H1 (cell line): ENCODE data around the gene TMTC4. TPM values are rescaled to one million over a fixed set of nuclear protein-coding genes. Genes with fewer than 3 reads are reported as not detected.

Experiments
- CTCF ChIA-PET: fragments of 300-600 bp; sonication (Branson Sonifier 250); formaldehyde crosslinking; loops from one replicate; lab custom pipeline; 2021; ENCODE audit not compliant: partially characterized antibody; lab: Charles Lee
- POLR2A ChIA-PET: fragments of 300-600 bp; sonication (Branson Sonifier 250); formaldehyde crosslinking; loops from one replicate; lab custom pipeline; 2021; ENCODE audit warnings: inconsistent platforms; ENCODE audit not compliant: partially characterized antibody; lab: Charles Lee
- DNase-seq, 2 experiments: peaks; one replicate each; pipeline versions ENCODE4 v3.0.0 to v3.0.0-alpha.2; 2010 to 2022; ENCODE audit warnings: low spot score in 2 of 2, low read depth in 1 of 2, mixed read lengths in 1 of 2
- FAIRE-seq: peaks from 2 replicates; lab custom pipeline; 2011; peaks lifted over from hg19 to GRCh38; lab: Jason Lieb, UNC
- H2AFZ ChIP-seq: 2 replicates; pipeline ENCODE4 v1.8.1; 2012; ENCODE audit warnings: low read length, inconsistent platforms
- H2AK5ac ChIP-seq: 2 replicates; pipeline ENCODE4 v1.6.1; 2013; ENCODE audit warnings: low read depth, low read length
- H2BK120ac ChIP-seq: replicated peaks from 2 replicates; pipeline ENCODE3; 2013; ENCODE audit warnings: low read depth, low read length, inconsistent platforms
- H2BK12ac ChIP-seq: 2 replicates; pipeline ENCODE4 v1.6.1; 2013; ENCODE audit warnings: low read depth, low read length
- H2BK15ac ChIP-seq: 2 replicates; pipeline ENCODE4 v1.6.1; 2013; ENCODE audit warnings: low read length
- H2BK20ac ChIP-seq: 2 replicates; pipeline ENCODE4 v1.6.1; 2013; ENCODE audit warnings: low read length
- H2BK5ac ChIP-seq: 2 replicates; pipeline ENCODE4 v1.6.1; 2013; ENCODE audit warnings: low read depth, low read length
- H3K14ac ChIP-seq: 2 replicates; pipeline ENCODE4 v1.6.1; 2013; ENCODE audit warnings: inconsistent platforms; ENCODE audit not compliant: insufficient read length
- H3K18ac ChIP-seq: 2 replicates; pipeline ENCODE4 v1.6.1; 2013; ENCODE audit warnings: low read length; ENCODE audit errors: extremely low read depth
- H3K23ac ChIP-seq: 2 replicates; pipeline ENCODE4 v1.6.1; 2013; ENCODE audit warnings: inconsistent platforms; ENCODE audit not compliant: insufficient read length
- H3K23me2 ChIP-seq: 2 replicates; pipeline ENCODE4 v1.6.1; 2013; ENCODE audit warnings: low read depth, low read length
- H3K27ac ChIP-seq: 2 replicates; pipeline ENCODE4 v1.6.1; 2011; ENCODE audit warnings: low read depth, low read length, inconsistent platforms
- H3K27me3 ChIP-seq, 4 experiments: replicated peaks in 1 of 4; 1 replicate in 1 of 4; 2 replicates in 3 of 4; pipeline versions ENCODE4 v1.6.1 to v1.8.1; 2011 to 2013; ENCODE audit warnings: low read length in 3 of 4, mild to moderate bottlenecking in 3 of 4, inconsistent platforms in 2 of 4, mixed read lengths in 2 of 4, moderate library complexity in 1 of 4; ENCODE audit not compliant: control insufficient read depth in 3 of 4, insufficient read depth in 3 of 4; ENCODE audit errors: extremely low read depth in 1 of 4
- H3K36me3 ChIP-seq, 4 experiments: 2 replicates each; pipeline versions ENCODE4 v1.6.1 to v1.8.1; 2011 to 2013; ENCODE audit warnings: mild to moderate bottlenecking in 4 of 4, low read length in 3 of 4, moderate library complexity in 2 of 4, control low read depth in 1 of 4, inconsistent platforms in 1 of 4; ENCODE audit not compliant: insufficient read depth in 4 of 4, control insufficient read depth in 2 of 4
- H3K4ac ChIP-seq: replicated peaks from 2 replicates; pipeline ENCODE3; 2013; ENCODE audit warnings: low read length, low read depth, mixed read lengths, inconsistent platforms; ENCODE audit not compliant: insufficient read length
- H3K4me1 ChIP-seq, 4 experiments: replicated peaks in 1 of 4; 1 replicate in 1 of 4; 2 replicates in 3 of 4; pipeline versions ENCODE4 v1.6.1 to v1.8.1; 2011 to 2013; ENCODE audit warnings: low read length in 3 of 4, inconsistent platforms in 2 of 4, mixed read lengths in 1 of 4; ENCODE audit not compliant: insufficient read depth in 4 of 4, control insufficient read depth in 3 of 4
- H3K4me2 ChIP-seq, 2 experiments: 2 replicates each; pipeline versions ENCODE4 v1.6.1 to v1.8.1; 2011 to 2013; ENCODE audit warnings: low read depth in 2 of 2, low read length in 2 of 2, control low read depth in 1 of 2, inconsistent platforms in 1 of 2, mild to moderate bottlenecking in 1 of 2; ENCODE audit not compliant: insufficient read depth in 1 of 2
- H3K4me3 ChIP-seq, 4 experiments: fragments of 200-600, 300-600 bp in 1 of 4; sonication (generic), shearing (Covaris generic), sonication (Bioruptor Twin) in 1 of 4; 2 replicates each; pipeline versions ENCODE4 v1.5.1 to v1.8.1; 2011 to 2016; ENCODE audit warnings: low read length in 4 of 4, low read depth in 3 of 4, control low read depth in 2 of 4, inconsistent platforms in 2 of 4, mild to moderate bottlenecking in 2 of 4, mixed read lengths in 1 of 4, moderate library complexity in 1 of 4; ENCODE audit not compliant: insufficient read depth in 2 of 4; ENCODE audit errors: extremely low read depth in 1 of 4
- H3K56ac ChIP-seq: replicated peaks from 2 replicates; pipeline ENCODE3; 2013; ENCODE audit warnings: low read depth, mild to moderate bottlenecking, mixed read lengths, low read length, inconsistent platforms; ENCODE audit not compliant: insufficient read length
- H3K79me1 ChIP-seq: 2 replicates; pipeline ENCODE4 v1.6.1; 2013; ENCODE audit warnings: low read depth, low read length, control low read depth
- H3K79me2 ChIP-seq, 2 experiments: 2 replicates each; pipeline versions ENCODE4 v1.6.1 to v1.8.1; 2012 to 2013; ENCODE audit warnings: low read length in 2 of 2, mild to moderate bottlenecking in 2 of 2, inconsistent platforms in 1 of 2; ENCODE audit not compliant: insufficient read depth in 2 of 2, control insufficient read depth in 1 of 2
- H3K9ac ChIP-seq, 4 experiments: replicated peaks in 1 of 4; 1 replicate in 1 of 4; 2 replicates in 3 of 4; pipeline versions ENCODE4 v1.6.1 to v1.8.1; 2011 to 2013; ENCODE audit warnings: low read depth in 3 of 4, low read length in 3 of 4, control low read depth in 2 of 4, mild to moderate bottlenecking in 2 of 4, moderate library complexity in 2 of 4, inconsistent platforms in 1 of 4; ENCODE audit errors: extremely low read depth in 1 of 4
- H3K9me3 ChIP-seq, 2 experiments: 2 replicates each; pipeline versions ENCODE4 v1.6.1 to v1.8.1; 2012 to 2013; ENCODE audit warnings: mild to moderate bottlenecking in 2 of 2, moderate library complexity in 2 of 2, control low read depth in 1 of 2, inconsistent platforms in 1 of 2, low read depth in 1 of 2, low read length in 1 of 2, mixed read lengths in 1 of 2; ENCODE audit not compliant: insufficient read depth in 2 of 2
- H4K20me1 ChIP-seq, 2 experiments: replicated peaks in 1 of 2; 2 replicates each; pipeline versions ENCODE3 to v1.8.1; 2011 to 2013; ENCODE audit warnings: inconsistent platforms in 2 of 2, low read length in 2 of 2, mild to moderate bottlenecking in 1 of 2; ENCODE audit not compliant: insufficient read depth in 2 of 2, control insufficient read depth in 1 of 2
- H4K5ac ChIP-seq: 2 replicates; pipeline ENCODE4 v1.6.1; 2013; ENCODE audit warnings: low read length, low read depth, mixed read lengths, inconsistent platforms; ENCODE audit not compliant: insufficient read length
- H4K8ac ChIP-seq: 2 replicates; pipeline ENCODE4 v1.8.0; 2013; ENCODE audit warnings: mild to moderate bottlenecking, moderate library complexity, low read length, inconsistent platforms; ENCODE audit not compliant: insufficient read depth; ENCODE audit errors: extremely low read depth
- H4K91ac ChIP-seq: replicated peaks from 2 replicates; pipeline ENCODE3; 2013; ENCODE audit warnings: low read length, mixed read lengths, inconsistent platforms; ENCODE audit not compliant: insufficient read length
- BRCA1 ChIP-seq: IDR thresholded peaks from 2 replicates; pipeline ENCODE4 v1.6.1; 2012; ENCODE audit warnings: low read depth, low read length, improper control_type of control experiment
- RNF2 ChIP-seq: fragments of 200-900, 300-1000 bp; sonication (generic); IDR thresholded peaks from 2 replicates; pipeline ENCODE4 v1.7.1; 2016; ENCODE audit warnings: borderline replicate concordance, low read depth, mild to moderate bottlenecking, antibody characterized with exemption, low read length; ENCODE audit not compliant: poor library complexity, severe bottlenecking; ENCODE audit errors: missing control alignments
- SP1 ChIP-seq: IDR thresholded peaks from 2 replicates; pipeline ENCODE4 v1.6.1; 2011; ENCODE audit warnings: low read depth, low read length
- TAF1 ChIP-seq: IDR thresholded peaks from 2 replicates; pipeline ENCODE4 v1.6.1; 2011; ENCODE audit warnings: mild to moderate bottlenecking, low read depth, low read length
- TAF7 ChIP-seq: optimal IDR thresholded peaks from 2 replicates; pipeline ENCODE3; 2011; ENCODE audit warnings: low read depth, mild to moderate bottlenecking, inconsistent platforms, low read length, moderate library complexity, borderline replicate concordance
- WGBS, 2 experiments: shearing (Covaris generic) in 1 of 2; methylation state at CpG; one replicate each; pipeline versions ENCODE4 v1.1.6 to v1.1.7; 2013 to 2015; ENCODE audit warnings: low lambda C conversion rate in 2 of 2, mixed read lengths in 2 of 2, inconsistent platforms in 1 of 2, low coverage in 1 of 2, missing lambda C conversion rate in 1 of 2; ENCODE audit not compliant: insufficient replicate concordance in 2 of 2, insufficient coverage in 1 of 2, insufficient read length in 1 of 2; ENCODE audit errors: extremely low coverage in 1 of 2, missing lambda C conversion rate in 1 of 2; 5-methylcytosine and 5-hydroxymethylcytosine counted together
- polyA plus RNA-seq, 7 experiments: library from polyadenylated mRNA; depleted of rRNA in 3 of 7; stranded (reverse) in 5 of 7; unstranded in 2 of 7; fragments of >200 nt in 5 of 7; fragments of 200-250 nt in 2 of 7; gene quantifications; 1 replicate in 5 of 7; 2 replicates in 1 of 7; 4 replicates in 1 of 7; pipeline versions ENCODE4 v1.2.1 to v1.2.3, GENCODE V29; 2011 to 2013; ENCODE audit warnings: missing spikeins in 2 of 7, mixed read lengths in 2 of 7
- total RNA-seq: library from RNA; stranded (reverse); fragmentation: NEBNext Ultra II Directional; extraction: Animal tissue kit (Norgen Biotek cat#: 25700); gene quantifications from 2 replicates; pipeline ENCODE4 v1.2.1, GENCODE V29; 2021
- TF ChIP-seq, protein P1 (sequence below): IDR thresholded peaks from 2 replicates; pipeline ENCODE4 v1.6.1; 2011; ENCODE audit warnings: low read length, improper control_type of control experiment
- TF ChIP-seq, protein P2 (sequence below): IDR thresholded peaks from 2 replicates; pipeline ENCODE4 v1.6.1; 2011; ENCODE audit warnings: low read depth, mild to moderate bottlenecking, low read length; ENCODE audit not compliant: insufficient read depth

Gene TMTC4
- total and polyA plus RNA-seq, 2 of the 8 experiments (the other 6 are each of a cell fraction or from before 2014, with no cell fraction given): 26.3 to 42.6 TPM

DNA sequence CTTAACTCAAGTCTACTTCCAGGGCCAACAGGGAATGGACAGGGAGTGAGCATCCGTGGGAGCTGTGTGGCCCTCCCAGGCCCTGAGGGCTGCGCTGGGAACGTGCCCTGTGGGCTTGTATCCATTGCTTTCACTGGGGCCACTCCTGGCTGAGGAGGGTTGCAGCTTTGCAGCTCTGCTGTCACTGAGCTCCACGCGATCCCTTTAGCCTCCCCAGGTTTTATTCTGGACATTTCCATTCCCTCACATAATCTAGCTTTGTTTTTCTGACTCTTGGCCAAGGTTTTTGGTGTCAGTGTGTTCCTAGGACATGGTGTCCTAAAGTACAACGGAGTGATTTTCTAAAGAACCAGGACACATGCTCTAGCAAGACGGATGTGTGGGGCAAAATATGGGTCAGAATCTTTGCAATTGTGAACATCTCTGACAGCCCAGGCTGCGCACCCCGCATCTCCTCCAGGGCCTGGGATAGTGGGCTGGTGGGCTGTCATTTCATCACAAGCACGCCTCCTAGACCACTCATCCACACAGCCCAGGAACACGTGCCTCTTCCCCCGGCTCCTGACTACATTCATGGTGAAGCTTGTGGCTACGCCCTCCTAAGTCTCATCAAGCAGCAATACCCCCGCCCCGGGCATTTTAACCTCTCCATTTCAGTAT, 114.0 kb downstream of the TMTC4 start:
- H3K27ac ChIP-seq: no peak overlapping the region
- no peak overlapping the region for H3K4me3 ChIP-seq
- H3K36me3 ChIP-seq: no peaks in the 10 kb centered on the region
- DNase-seq (no peak), FAIRE-seq (no peak)
- no peak overlapping the region for H3K4ac ChIP-seq
- no peaks in the 10 kb centered on the region for H3K23me2 ChIP-seq
- no peak overlapping the region for H2BK5ac ChIP-seq
- no peak overlapping the region for H3K14ac ChIP-seq
- H2AFZ ChIP-seq: no peak overlapping the region
- H3K27me3 ChIP-seq: no peaks in the 10 kb centered on the region
- no peaks in the 10 kb centered on the region for H4K20me1 ChIP-seq
- H4K5ac ChIP-seq: no peak overlapping the region
- no peak overlapping the region for H3K18ac ChIP-seq
- no peaks in the 10 kb centered on the region for H3K79me1 ChIP-seq
- H3K23ac ChIP-seq: no peak overlapping the region
- no peak overlapping the region for H3K56ac ChIP-seq
- H2BK15ac ChIP-seq: no peak overlapping the region
- H2BK20ac ChIP-seq: no peak overlapping the region
- H2BK120ac ChIP-seq: no peak overlapping the region
- H3K4me2 ChIP-seq: no peak overlapping the region
- peaks cover 1 to 3% of the 10 kb centered on the region in 2 experiments; a peak in 3 of 4 replicates for H3K9me3 ChIP-seq
- no peak overlapping the region for H4K8ac ChIP-seq
- WGBS, 2 experiments: 94% methylated on average over 15 of the region's 15 CpGs; no CpG with 5 or more reads in 1 of the 2 experiments
- H3K4me1 ChIP-seq: no peaks in the 10 kb centered on the region
- no peaks in the 10 kb centered on the region for H3K79me2 ChIP-seq
- ChIA-PET POLR2A (interaction anchor here (0.6 kb wide), 1 partner anchor 9 kb away, joined by 3 read pairs; no protein-coding TSS in a partner anchor), CTCF (interaction anchor here (0.6 to 5.0 kb wide), 8 partner anchors 9 to 663 kb away, joined by 3 to 42 read pairs (median 4); partner anchors contain the start of gene GGACT)
- no peak overlapping the region for H2BK12ac ChIP-seq
- no peak overlapping the region for H3K9ac ChIP-seq
- no peak overlapping the region for H4K91ac ChIP-seq
- no peak overlapping the region for H2AK5ac ChIP-seq
- TF ChIP-seq RNF2 (no peak), SP1 (no peak), TAF7 (no peak), TAF1 (no peak), BRCA1 (no peak)
- TF ChIP-seq, protein P1, sequence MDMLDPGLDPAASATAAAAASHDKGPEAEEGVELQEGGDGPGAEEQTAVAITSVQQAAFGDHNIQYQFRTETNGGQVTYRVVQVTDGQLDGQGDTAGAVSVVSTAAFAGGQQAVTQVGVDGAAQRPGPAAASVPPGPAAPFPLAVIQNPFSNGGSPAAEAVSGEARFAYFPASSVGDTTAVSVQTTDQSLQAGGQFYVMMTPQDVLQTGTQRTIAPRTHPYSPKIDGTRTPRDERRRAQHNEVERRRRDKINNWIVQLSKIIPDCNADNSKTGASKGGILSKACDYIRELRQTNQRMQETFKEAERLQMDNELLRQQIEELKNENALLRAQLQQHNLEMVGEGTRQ: no peak
- TF ChIP-seq, protein P2, sequence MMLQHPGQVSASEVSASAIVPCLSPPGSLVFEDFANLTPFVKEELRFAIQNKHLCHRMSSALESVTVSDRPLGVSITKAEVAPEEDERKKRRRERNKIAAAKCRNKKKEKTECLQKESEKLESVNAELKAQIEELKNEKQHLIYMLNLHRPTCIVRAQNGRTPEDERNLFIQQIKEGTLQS: no peak
